ENCODE measurements around the gene TCL1B.
"Not testable (repeated sequence)": the region's sequence is repeated elsewhere in the genome, so short reads cannot be mapped to it uniquely, and the experiment has no call there.

The TCL1B gene, protein sequence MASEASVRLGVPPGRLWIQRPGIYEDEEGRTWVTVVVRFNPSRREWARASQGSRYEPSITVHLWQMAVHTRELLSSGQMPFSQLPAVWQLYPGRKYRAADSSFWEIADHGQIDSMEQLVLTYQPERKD

GRCh38 chr14:95685978-95686922 lies at the start of gene TCL1B:
Gene TCL1B, plus strand, starts transcription at chr14:95686426. Its CDS starts 42 bp downstream, at chr14:95686468.
- no peak for DNase-seq

- no peak for DNase-seq
These were observed 41.2 kb upstream of the TCL1B start for GRCh38 chr14:95644981-95645380.

GRCh38 chr14:95645389-95645996 lies 40.7 kb upstream of the TCL1B start:
- no peak for DNase-seq

DNA sequence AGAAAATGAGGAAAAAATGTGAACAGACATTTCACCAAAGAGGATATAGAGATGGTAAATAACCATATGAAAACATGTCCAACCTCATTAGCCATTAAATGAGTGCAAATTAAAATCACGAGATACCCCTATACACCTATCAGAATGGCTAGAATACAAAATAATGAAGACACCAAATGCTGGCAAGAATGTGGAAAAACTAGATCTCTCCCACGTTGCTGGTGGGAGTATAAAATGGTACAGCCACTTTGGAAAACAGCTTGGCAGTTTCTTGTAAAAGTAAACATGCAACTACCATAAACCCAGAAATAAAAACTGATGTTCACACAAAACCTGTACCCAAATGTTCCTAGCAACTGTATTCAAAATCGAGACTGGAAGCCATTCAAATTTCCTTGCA lies 38.3 kb upstream of the TCL1B start:
- DNase-seq, result no peak

GRCh38 chr14:95649230-95649629 lies 37.0 kb upstream of the TCL1B start:
- no peak for DNase-seq

DNA sequence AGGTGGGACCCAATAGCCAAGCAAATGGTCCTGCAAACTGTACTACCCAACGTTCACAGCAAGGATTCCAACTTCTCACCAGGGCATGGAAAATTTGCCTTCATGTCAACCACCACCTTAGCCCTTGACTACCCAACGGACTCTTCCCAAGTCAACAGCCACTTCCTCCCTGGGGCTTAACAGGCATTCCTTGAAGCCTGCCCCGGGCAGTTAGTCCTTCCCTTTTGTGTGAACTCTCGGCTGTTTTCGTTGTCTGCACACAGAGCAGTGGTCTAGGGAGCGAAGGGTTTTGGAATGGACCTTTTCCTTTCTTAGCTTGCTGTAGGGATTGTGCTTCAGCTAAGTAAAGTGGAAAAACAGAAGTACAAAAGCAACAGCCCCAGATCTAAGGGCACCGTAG lies 35.2 kb upstream of the TCL1B start:
- no peak for DNase-seq

DNA sequence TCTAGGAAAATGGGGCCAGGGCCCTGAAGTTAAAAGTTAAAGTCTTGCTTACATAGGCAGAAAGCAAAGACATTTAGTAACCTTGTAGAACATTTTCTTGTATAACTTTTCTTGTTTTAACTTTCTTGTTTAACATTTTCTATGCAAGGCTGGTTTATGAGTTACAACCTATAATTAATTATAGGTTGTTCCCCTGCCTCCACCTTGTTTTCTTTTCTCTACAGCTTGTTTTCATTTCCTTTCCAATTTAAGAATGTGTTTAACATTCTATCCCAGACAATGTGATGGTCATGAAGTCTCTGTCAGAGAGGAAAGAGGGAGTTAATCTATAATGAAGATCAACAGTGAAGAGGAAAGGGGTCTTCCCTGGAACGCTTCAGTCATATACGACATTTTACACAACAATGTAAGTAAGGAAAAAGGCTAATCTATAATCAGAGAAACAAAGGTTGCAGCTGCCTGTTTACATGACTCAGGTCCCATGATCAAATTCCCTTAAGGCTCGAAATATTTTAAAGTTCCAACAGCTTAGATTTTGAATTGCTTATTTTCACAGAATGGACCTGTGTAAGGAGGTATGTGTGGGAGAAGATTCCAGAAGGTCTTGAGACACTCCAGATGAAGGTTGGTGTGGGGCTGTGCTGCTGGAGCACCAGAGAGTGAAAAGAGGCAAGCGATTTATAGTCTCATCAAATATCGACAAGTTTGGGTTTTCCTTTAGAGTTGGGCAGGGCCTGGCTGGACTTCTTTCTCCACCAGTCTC lies 34.2 kb upstream of the TCL1B start:
- DNase-seq, result no peak

DNA sequence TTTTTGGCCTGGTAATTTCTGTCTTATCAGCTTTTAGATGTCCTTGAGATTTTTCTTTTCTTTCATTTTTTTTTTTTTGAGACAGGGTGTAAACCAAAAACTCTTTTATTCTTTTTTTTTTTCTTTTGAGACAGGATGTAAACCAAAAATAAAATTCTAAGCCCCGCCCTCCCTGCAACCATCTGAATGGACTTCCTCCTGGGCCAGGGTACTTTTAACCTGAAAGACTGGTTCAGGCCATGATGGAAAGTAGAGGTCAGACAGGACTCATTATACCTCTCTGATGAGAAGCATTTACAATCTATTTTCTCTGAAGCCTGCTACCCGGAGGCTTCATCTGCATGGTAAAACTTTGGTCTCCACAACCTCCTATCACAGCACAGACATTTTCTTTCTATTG lies 33.5 kb upstream of the TCL1B start:
- DNase-seq, result no peak

DNA sequence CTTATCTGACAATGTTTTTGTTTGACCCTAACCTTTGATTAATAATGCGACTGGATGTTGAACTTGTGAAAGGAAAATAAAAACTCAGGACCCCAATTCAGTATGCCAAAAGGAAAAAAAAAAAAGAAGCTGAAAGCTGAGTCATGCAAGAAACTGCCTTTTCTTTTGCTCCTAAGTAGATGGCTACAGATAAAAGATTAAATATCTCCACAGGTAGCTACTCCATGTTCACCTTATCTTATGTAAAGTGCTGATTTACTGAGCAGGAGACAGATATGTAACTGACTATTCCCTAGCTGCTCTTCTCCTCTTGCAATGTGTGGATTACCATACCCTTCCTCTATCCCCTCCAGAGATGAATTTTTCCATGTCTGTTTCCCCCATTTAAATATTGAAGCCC lies 30.8 kb upstream of the TCL1B start:
- no peak for DNase-seq

DNA sequence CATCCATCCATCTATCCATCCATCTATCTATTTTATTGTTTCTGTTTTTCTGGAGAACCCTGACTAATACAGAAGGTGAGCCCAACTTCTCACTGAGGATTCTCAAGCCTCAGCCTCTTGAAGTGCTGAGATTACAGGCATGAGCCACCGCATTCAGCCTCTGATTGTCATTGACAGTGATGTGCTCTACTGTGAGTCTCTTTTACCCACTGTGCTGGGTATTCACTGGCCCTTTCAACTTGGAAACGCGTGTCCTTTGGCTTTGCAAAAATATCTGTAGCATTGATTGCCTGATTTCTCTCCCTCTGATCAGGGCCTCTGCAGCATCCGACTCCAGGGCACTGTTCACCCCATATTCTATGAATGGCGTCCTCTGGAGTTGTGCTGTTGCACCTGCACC lies 29.6 kb upstream of the TCL1B start:
- DNase-seq, result no peak

GRCh38 chr14:95657454-95657853 lies 28.8 kb upstream of the TCL1B start:
- DNase-seq, result no peak

DNA sequence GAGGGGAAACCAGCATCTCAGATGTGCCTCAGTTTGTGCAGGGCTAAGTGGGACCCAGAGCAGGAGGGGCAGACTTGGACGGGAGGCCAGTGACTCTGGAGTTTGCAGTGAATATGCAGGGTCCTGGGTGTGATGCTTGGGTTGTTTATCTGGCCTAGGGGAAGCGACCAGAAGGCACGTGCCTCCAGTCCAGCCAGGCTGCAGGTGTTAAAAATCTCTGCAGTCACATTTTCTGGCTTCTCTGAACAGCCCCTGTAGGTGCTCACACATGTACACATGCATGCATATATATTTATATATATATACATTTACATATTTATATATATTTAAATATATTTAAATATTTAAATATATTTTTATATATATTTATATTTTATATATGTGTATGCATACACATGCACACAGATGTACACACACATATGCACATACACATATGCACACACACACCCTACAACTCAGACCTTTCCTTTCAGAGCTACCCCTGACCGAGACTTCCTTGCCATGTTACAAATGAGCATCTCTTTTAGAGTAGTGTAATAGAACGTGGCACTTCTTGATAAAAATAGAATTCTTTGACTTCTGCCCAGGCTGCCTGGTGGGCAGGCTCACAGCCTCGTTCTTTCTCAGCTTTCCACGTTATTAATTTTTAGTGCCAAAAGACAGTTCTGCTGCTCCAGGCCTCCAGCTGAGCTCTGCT lies 26.8 kb upstream of the TCL1B start:
- no peak for DNase-seq

DNA sequence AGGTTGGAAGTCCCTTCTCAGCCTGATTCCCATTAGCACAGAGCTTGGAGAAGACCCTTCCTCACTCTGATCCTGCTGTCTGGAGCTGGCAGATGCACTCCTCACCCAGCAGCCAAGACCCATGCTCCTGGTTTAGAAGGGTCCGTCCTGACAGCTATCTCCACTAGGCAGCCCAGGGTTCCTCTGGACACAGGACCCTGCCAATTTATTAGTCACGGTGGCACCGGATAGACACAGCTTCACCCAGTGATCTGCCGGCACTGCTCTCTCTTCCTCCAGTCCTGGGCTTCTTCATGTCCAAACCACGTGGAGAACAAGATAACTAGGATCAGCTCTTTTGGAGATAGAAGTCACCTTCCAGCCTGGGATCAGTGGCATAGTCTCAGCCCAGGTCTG lies 26.2 kb upstream of the TCL1B start:
- no peak for DNase-seq

DNA sequence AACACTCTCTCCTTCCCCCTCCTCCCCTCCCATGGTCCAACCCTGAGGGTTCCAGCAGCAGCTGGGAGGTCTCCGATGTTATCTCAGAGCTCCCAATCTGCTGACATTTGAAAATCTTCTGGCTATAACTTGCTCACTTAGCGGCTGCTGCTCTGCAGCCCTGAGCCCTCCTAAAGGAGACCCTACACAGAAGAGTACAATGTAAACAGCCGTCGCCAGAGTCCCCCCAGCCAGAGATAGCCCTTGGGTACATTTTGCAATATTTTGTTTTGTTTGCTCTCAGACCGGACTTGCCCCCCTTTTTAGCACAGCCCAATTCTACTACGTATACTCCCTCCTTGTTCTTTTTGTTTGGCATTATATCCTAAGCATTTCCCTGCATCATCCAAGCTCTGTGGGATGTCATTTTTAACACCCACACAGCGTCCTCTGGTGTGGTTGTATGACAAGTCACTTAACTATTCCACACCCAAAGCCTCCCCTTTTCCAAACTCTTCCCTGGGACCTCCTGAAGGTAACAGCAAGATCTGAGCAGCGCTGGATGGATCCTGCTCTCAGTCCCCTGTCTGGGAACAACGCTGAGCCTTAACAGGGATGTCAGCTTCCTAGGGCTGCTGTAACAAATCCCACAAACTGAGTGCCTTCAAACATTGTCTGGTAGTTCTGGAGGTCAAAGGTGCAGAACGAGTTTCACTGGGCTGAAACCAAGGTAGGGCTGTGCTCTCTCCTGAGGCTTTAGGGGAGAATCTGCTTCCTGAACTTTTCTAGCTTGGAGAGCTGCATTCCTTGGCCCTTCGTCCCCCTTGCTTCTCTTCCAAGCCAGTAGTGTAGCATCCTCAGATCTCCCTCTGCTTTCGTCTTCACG lies 25.3 kb upstream of the TCL1B start:
- no peak for DNase-seq

GRCh38 chr14:95662376-95663186 lies 23.6 kb upstream of the TCL1B start:
- DNase-seq, result no peak

- no peak for DNase-seq
These were observed 22.9 kb upstream of the TCL1B start for GRCh38 chr14:95663226-95663797.

- no peak for DNase-seq
These were observed 22.2 kb upstream of the TCL1B start for GRCh38 chr14:95664066-95664465.

DNA sequence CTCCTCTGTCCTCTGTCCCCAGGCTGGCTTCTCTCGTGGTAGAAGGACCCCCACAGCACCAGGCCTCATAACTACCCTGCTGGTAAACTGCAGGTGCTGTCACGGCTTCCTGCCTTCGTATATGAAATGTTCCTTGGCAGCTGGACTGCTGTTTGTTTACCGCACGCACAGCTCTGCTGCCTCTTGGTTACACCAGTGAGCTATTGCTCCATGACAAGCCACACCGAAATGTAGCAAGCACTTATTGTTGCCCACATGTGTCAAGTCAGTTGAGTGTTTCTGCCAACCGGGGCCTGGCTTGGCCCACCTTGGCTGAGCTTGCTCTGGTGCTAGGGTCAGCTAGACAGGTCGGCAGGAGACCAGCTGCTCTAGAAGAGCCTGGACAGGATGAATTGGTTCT lies 21.7 kb upstream of the TCL1B start:
- DNase-seq, result no peak

GRCh38 chr14:95665530-95665929 lies 20.7 kb upstream of the TCL1B start:
- not testable (repeated sequence) for DNase-seq

- no peak for DNase-seq
These were observed 19.8 kb upstream of the TCL1B start for GRCh38 chr14:95666450-95666849.
